GM18511 (cell line): Measurements from ENCODE around the gene SERPINB6.
"Not testable (repeated sequence)": the region's sequence is repeated elsewhere in the genome, so short reads cannot be mapped to it uniquely, and the experiment has no call there.

ENCODE experiments used
- ATAC-seq: cut with Tn5 transposase; IDR thresholded peaks from one replicate; pipeline ENCODE4 v1.9.1; 2021; ENCODE audit warnings: mild to moderate bottlenecking, moderate library complexity; ENCODE audit not compliant: unreplicated experiment

SERPINB6 gene

GRCh38 chr6:2977799-2978590 lies 6.6 kb upstream of the SERPINB6 start:
- no peak for ATAC-seq

- ATAC-seq, result no peak
These were observed 5.9 kb upstream of the SERPINB6 start for GRCh38 chr6:2977290-2977689.

- no peak for ATAC-seq
These were observed 5.3 kb upstream of the SERPINB6 start for GRCh38 chr6:2976571-2977085.

GRCh38 chr6:2976060-2976459 lies 4.7 kb upstream of the SERPINB6 start:
- ATAC-seq, result no peak

GRCh38 chr6:2973676-2974075 lies 2.3 kb upstream of the SERPINB6 start:
- no peak for ATAC-seq

- ATAC-seq, result not testable (repeated sequence)
These were observed 1.8 kb upstream of the SERPINB6 start for GRCh38 chr6:2973180-2973579.

GRCh38 chr6:2972685-2973084 lies 1.3 kb upstream of the SERPINB6 start:
- ATAC-seq, result not testable (repeated sequence)

- ATAC-seq, result not testable (repeated sequence)
These were observed 786 bp upstream of the SERPINB6 start for GRCh38 chr6:2972219-2972487.

- no peak for ATAC-seq
These were observed 481 bp downstream of the SERPINB6 start for GRCh38 chr6:2970753-2971419.

GRCh38 chr6:2970034-2970685 lies 1.2 kb downstream of the SERPINB6 start:
- ATAC-seq, result no peak

GRCh38 chr6:2969549-2969948 lies 1.8 kb downstream of the SERPINB6 start:
- no peak for ATAC-seq

GRCh38 chr6:2968600-2969135 lies 2.7 kb downstream of the SERPINB6 start:
- ATAC-seq, result no peak

- no peak for ATAC-seq
These were observed 3.4 kb downstream of the SERPINB6 start for GRCh38 chr6:2967936-2968335.

- ATAC-seq, result no peak
These were observed 5.0 kb downstream of the SERPINB6 start for GRCh38 chr6:2966347-2966746.

- no peak for ATAC-seq
These were observed 6.4 kb downstream of the SERPINB6 start for GRCh38 chr6:2964793-2965505.

GRCh38 chr6:2963756-2964155 lies 7.6 kb downstream of the SERPINB6 start:
- ATAC-seq, result no peak

GRCh38 chr6:2962636-2963035 lies 8.7 kb downstream of the SERPINB6 start:
- ATAC-seq, result no peak

- no peak for ATAC-seq
These were observed 9.4 kb downstream of the SERPINB6 start for GRCh38 chr6:2962004-2962403.

- ATAC-seq, result no peak
These were observed 9.9 kb downstream of the SERPINB6 start for GRCh38 chr6:2961506-2961905.

GRCh38 chr6:2960935-2961334 lies 10.4 kb downstream of the SERPINB6 start:
- ATAC-seq, result no peak
